Fibroblast of pulmonary artery (primary cell): ENCODE measurements around the gene ADH6.
"Not testable (repeated sequence)": the region's sequence is repeated elsewhere in the genome, so short reads cannot be mapped to it uniquely, and the experiment has no call there.

Experiments used
- DNase-seq: peaks from one replicate; pipeline ENCODE4 v3.0.0-alpha.2; 2010; ENCODE audit warnings: low read depth
- H3K4me3 ChIP-seq: replicated peaks from 2 replicates; pipeline ENCODE4 v1.5.1; 2011; ENCODE audit warnings: low read depth, mild to moderate bottlenecking, control low read depth, low read length, moderate library complexity
- CTCF ChIP-seq: IDR thresholded peaks from 2 replicates; pipeline ENCODE4 v1.5.1; 2011; ENCODE audit warnings: mild to moderate bottlenecking, control low read depth, low read length, inconsistent platforms; ENCODE audit errors: missing control alignments

The ADH6 gene

GRCh38 chr4:99190336-99190735, 28.7 kb downstream of the ADH6 start:
- no peak for DNase-seq
- no peak for TF ChIP-seq CTCF
- no peak overlapping the region for H3K4me3 ChIP-seq

GRCh38 chr4:99189900-99190299, 29.1 kb downstream of the ADH6 start:
- not testable (repeated sequence) for DNase-seq, H3K4me3 ChIP-seq

GRCh38 chr4:99186029-99186428, 33.0 kb downstream of the ADH6 start:
- no peak for DNase-seq
- no peak overlapping the region for H3K4me3 ChIP-seq
- TF ChIP-seq CTCF, result no peak

- H3K4me3 ChIP-seq, result no peak overlapping the region
- no peak for TF ChIP-seq CTCF
- DNase-seq, result no peak
These were observed 33.5 kb downstream of the ADH6 start for GRCh38 chr4:99185581-99185980.

GRCh38 chr4:99180382-99181070, 38.5 kb downstream of the ADH6 start:
- H3K4me3 ChIP-seq, result no peak overlapping the region
- peak; percentile 76 for DNase-seq
- no peak for TF ChIP-seq CTCF

GRCh38 chr4:99179626-99180025, 39.4 kb downstream of the ADH6 start:
- no peak for DNase-seq
- no peak for TF ChIP-seq CTCF
- H3K4me3 ChIP-seq, result no peak overlapping the region

GRCh38 chr4:99179178-99179577, 39.9 kb downstream of the ADH6 start:
- H3K4me3 ChIP-seq, result no peak overlapping the region
- DNase-seq, result no peak
- TF ChIP-seq CTCF, result no peak
